GM21786 (cell line): Measurements from ENCODE around the gene AR.
A peak's percentile ranks its signal among the peaks of the same experiment; 100 is the strongest.

Experiments used
- ATAC-seq: cut with Tn5 transposase; IDR thresholded peaks from one replicate; pipeline ENCODE4 v1.9.1; 2021; ENCODE audit not compliant: unreplicated experiment

AR gene

GRCh38 chrX:67724359-67725110, 180.7 kb downstream of the AR start:
- no peak for ATAC-seq

DNA sequence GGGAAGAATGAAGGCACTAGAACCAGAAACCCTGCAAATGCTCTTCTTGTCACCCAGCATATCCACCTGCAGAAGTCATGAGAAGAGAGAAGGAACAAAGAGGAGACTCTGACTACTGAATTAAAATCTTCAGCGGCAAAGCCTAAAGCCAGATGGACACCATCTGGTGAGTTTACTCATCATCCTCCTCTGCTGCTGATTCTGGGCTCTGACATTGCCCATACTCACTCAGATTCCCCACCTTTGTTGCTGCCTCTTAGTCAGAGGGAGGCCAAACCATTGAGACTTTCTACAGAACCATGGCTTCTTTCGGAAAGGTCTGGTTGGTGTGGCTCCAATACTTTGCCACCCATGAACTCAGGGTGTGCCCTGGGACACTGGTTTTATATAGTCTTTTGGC, 181.7 kb downstream of the AR start:
- ATAC-seq: no peak

- no peak for ATAC-seq
Observed at GRCh38 chrX:67726018-67726417, 182.2 kb downstream of the AR start.

- no peak for ATAC-seq
Observed at GRCh38 chrX:67727576-67727975, 183.8 kb downstream of the AR start.

- no peak for ATAC-seq
Observed at GRCh38 chrX:67730296-67730695, 186.5 kb downstream of the AR start.

- ATAC-seq: no peak
Observed at GRCh38 chrX:67731061-67731460, 187.2 kb downstream of the AR start.

DNA sequence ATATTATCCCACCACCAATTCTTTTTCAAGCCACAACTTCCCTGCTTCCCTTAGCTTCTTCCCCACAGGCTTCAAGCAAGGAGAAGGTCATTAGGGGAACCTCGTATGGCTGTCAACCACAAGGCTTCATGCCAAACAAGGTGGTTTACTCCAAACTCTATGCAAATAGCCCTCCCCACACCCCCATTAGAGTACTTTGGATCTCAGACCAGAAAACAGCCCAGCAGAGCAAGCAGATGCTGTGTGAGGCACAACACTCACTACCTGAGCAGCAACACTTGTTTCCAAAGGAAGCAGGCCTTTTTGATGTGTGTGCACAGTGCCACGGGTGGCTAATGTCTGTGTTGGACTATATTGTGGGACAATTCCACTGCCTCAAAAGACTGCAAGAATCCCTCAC, 189.0 kb downstream of the AR start:
- ATAC-seq: no peak

DNA sequence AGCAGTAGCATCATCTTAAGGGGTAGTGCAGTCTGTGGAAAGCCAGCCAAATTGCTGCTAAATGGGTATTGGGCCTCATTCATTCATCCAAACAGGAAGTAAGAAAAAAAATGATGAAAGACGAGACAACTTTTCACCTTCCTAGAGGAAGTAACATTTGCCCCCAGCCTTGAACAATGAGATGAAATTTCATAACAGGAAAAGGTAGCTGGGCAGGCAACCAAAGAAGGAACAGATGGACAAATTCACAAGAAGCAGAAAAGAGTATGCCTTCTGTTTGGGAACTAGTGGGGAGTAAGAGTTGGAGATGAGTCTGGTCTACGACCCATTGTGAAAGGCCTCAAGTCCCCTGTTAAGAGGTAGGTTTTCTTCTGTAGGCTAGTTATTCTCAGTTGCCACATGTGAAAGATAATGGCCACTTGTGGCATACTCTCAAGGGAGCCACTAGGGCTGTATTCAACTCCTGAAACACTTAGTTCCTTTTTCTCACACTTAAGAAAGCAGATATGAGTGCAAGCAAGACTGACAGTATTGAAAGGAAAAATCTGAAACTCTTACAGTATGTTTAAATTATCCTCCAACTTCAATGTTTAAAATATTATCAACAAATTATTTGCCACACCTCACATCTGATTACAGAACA, 190.4 kb downstream of the AR start:
- ATAC-seq: peak; percentile 48

GRCh38 chrX:67749536-67749935, 205.7 kb downstream of the AR start:
- no peak for ATAC-seq

DNA sequence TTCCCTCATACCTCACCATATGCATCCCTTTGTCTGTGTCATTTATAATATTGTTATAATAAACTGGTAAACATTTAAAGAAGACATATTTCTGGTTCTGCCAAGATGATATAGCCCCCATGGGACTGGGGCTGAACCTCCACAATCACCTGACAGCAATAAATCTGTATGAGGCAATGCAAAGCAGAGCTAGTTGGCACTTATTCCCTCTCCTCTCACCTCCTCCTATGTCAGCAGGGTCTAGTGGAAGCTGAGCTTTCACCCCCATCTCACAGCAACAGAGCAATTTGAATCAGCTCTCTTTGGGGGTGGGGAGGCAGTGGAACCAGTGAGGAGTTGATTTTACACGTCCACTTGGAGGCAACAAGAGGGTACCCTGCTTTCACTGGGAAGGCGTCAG, 206.9 kb downstream of the AR start:
- ATAC-seq: no peak

DNA sequence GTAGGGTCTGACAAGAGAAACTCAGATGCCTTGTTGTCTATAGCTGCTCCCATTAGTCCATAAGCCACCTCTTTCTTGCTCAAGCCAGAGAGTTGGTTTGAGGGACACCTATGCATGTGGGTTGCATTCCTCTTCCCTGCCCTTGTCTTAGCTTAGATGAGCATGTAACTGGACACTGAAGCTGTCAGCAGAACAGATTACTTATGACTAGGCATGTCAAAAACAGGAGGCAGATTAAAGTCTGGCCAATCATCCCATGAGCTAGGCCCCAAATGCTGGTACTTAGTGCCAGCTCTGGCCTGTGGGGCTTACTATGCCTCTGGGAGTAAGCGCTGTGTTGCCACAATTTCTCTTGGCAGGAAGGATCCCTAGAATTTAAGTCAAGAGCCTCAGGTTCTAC, 215.2 kb downstream of the AR start:
- ATAC-seq: no peak

- no peak for ATAC-seq
Observed at GRCh38 chrX:67777148-67777547, 233.3 kb downstream of the AR start.

GRCh38 chrX:67779099-67779498, 235.3 kb downstream of the AR start:
- ATAC-seq: no peak
